ENCODE results near the gene ORC1. TPM values are rescaled to one million over a fixed set of nuclear protein-coding genes. Genes with fewer than 3 reads are reported as not detected.

The ORC1 gene
- total RNA-seq, 2 donors from 2014 or later = 42.4 to 56.5 TPM

DNA sequence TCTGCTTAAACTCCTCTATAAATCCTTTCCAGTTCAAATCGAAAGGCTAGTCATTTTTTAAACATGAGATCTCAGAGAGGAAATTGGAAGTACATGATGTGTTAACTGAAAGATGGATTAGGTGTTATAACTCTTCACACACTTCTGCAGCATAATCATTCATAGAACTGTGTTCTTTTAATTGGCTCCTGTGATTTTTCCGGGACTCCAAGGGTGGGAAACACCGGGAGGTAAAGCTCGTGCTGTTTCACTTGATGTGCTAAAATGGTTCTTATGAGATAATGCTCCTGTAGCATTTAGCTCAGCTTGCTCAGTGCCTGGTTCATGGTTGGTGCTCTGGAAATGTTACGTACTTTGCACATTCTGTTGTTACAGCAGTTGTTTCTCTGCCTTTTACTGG lies 78.4 kb downstream of the ORC1 start:
- ATAC-seq (no peak), DNase-seq (ENCODE audit: low spot score in 2 of 2) (no peak)
- Mint-ChIP-seq H3K36me3 (no peaks in the 10 kb centered on the region), H3K9me3 (no peaks in the 10 kb centered on the region), H3K27ac (no peak overlapping the region)

DNA sequence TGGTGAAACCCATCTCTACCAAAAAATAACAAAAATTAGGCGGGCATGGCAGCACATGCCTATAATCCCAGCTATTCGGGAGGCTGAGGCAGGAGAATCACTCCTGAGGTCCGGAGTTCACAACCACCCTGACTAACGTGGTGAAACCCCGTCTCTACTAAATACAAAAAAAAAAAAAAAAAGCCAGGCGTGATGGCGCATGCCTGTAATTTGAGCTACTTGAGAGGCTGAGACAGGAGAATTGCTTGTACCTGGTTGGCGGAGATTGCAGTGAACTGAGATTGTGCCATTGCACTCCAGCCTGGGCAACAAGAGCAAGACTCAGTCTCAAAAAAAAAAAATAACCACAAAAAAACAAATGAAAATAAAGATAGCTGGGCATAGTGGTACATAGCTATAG lies 80.5 kb downstream of the ORC1 start:
- Mint-ChIP-seq H3K9me3 (no peaks in the 10 kb centered on the region), H3K27ac (no peak overlapping the region), H3K36me3 (no peaks in the 10 kb centered on the region)
- ATAC-seq (no peak), DNase-seq (ENCODE audit: low spot score in 2 of 2) (no peak)

Other genes with a start within 250 kb of the ORC1 start
- gene CC2D1B, start 38.2 kb downstream of the ORC1 start, total RNA-seq = 10 to 100 TPM; 25.9 to 30.2 TPM
- gene PRPF38A, start 179 bp upstream of the ORC1 start, total RNA-seq = 100 to 1,000 TPM in 1 of 2 donors, 10 to 100 TPM in 1; 97.5 to 104 TPM
- gene TUT4, start 148.7 kb upstream of the ORC1 start, total RNA-seq = 100 to 1,000 TPM in 1 of 2 donors, 10 to 100 TPM in 1; 81.0 to 111 TPM
- gene GPX7, start 197.9 kb upstream of the ORC1 start, total RNA-seq = 10 to 100 TPM; 13.8 to 23.0 TPM
- gene SHISAL2A, start 228.7 kb upstream of the ORC1 start, total RNA-seq = 10 to 100 TPM in 1 of 2 donors, 1 to 10 TPM in 1; 9.0 to 12.6 TPM